Astrocyte (in vitro differentiated cells and primary cell): ENCODE measurements around the gene OTOGL.

Source experiments
- EZH2 ChIP-seq: IDR thresholded peaks from 2 replicates; pipeline ENCODE4 v1.6.1; 2012; ENCODE audit warnings: mild to moderate bottlenecking, low read length, inconsistent platforms; ENCODE audit not compliant: insufficient read depth
- TF ChIP-seq, protein P1 (sequence below): IDR thresholded peaks from 2 replicates; pipeline ENCODE4 v1.5.1; 2011; ENCODE audit warnings: low read depth, mild to moderate bottlenecking, inconsistent platforms, low read length, moderate library complexity; ENCODE audit not compliant: insufficient read depth

DNA sequence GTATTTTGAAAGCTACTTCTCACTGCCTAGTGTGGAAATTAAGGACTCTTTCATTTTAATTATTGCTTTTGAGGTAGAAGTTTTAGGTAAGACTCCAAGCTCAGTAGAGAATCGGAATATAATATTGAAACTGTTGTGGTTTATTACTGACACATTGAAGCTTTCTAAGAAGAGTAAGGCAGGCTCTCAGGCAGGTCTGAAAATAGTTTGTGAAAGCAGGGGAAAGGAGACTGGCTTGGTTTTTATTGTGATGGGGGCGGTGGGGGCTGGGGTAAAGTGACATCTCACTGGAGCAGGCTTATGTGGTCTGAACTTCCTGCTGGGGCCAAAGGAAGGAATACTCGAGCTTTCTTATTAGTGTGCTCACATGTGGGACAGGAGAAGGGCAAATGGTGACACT, 79.5 kb downstream of the OTOGL start:
- TF ChIP-seq, protein P1, sequence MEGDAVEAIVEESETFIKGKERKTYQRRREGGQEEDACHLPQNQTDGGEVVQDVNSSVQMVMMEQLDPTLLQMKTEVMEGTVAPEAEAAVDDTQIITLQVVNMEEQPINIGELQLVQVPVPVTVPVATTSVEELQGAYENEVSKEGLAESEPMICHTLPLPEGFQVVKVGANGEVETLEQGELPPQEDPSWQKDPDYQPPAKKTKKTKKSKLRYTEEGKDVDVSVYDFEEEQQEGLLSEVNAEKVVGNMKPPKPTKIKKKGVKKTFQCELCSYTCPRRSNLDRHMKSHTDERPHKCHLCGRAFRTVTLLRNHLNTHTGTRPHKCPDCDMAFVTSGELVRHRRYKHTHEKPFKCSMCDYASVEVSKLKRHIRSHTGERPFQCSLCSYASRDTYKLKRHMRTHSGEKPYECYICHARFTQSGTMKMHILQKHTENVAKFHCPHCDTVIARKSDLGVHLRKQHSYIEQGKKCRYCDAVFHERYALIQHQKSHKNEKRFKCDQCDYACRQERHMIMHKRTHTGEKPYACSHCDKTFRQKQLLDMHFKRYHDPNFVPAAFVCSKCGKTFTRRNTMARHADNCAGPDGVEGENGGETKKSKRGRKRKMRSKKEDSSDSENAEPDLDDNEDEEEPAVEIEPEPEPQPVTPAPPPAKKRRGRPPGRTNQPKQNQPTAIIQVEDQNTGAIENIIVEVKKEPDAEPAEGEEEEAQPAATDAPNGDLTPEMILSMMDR, result no peak
- TF ChIP-seq EZH2, result no peak
